HepG2 (cell line): Measurements from ENCODE around the gene ARHGAP30. TPM values are rescaled to one million over a fixed set of nuclear protein-coding genes. Genes with fewer than 3 reads are reported as not detected.

ENCODE experiments used
- ATAC-seq: fragments of 200-7000 bp; cut with Tn5 transposase; 3 replicates; pipeline ENCODE4 v1.9.1; 2020; ENCODE audit warnings: mild to moderate bottlenecking, moderate library complexity
- BruUV-seq: library from RNA; stranded (reverse); fragments of 400-500 nt; replicated peaks from 2 replicates; lab custom pipeline; 2021; lab: Mats Ljungman, UMichigan
- CTCF ChIA-PET: fragments of 300-600 bp; formaldehyde crosslinking; extraction: SDS; loops from one replicate; lab custom pipeline; 2021; ENCODE audit warnings: low total read pairs, inconsistent platforms, low intra/inter-chr PET ratio; lab: Yijun Ruan, JAX
- POLR2A ChIA-PET: fragments of 350-600 bp; sonication (Branson Sonifier 250); formaldehyde crosslinking; loops from one replicate; lab custom pipeline; 2020; ENCODE audit warnings: antibody characterized with exemption, inconsistent platforms; lab: Yijun Ruan, JAX
- DNase-seq: peaks from one replicate; pipeline ENCODE4 v3.0.0-alpha.2; 2015; ENCODE audit warnings: low spot score
- FAIRE-seq: peaks from 3 replicates; lab custom pipeline; 2011; peaks lifted over from hg19 to GRCh38; lab: Jason Lieb, UNC
- H2AFZ ChIP-seq: one replicate; pipeline ENCODE4 v1.6.1; 2011; ENCODE audit warnings: low read length, inconsistent platforms
- H3K27ac ChIP-seq: fragments of 300-600 bp; 3 replicates; pipeline ENCODE4 v1.8.0; 2011; ENCODE audit warnings: mixed run types, mild to moderate bottlenecking, mixed read lengths, low read length, inconsistent platforms; ENCODE audit not compliant: insufficient read depth; ENCODE audit errors: extremely low read length
- H3K27me3 ChIP-seq, 2 experiments: fragments of 200-600 bp in 1 of 2; 2 replicates in 1 of 2; 3 replicates in 1 of 2; pipeline versions ENCODE4 v1.6.0 to v1.8.0; 2011; ENCODE audit warnings: low read length in 2 of 2, mild to moderate bottlenecking in 2 of 2, moderate library complexity in 2 of 2, inconsistent platforms in 1 of 2; ENCODE audit not compliant: insufficient read depth in 2 of 2, control insufficient read depth in 1 of 2
- H3K36me3 ChIP-seq, 2 experiments: fragments of 200-600 bp in 1 of 2; replicated peaks in 1 of 2; 2 replicates in 1 of 2; 3 replicates in 1 of 2; pipeline versions ENCODE4 v1.5.1 to v1.8.0; 2011; ENCODE audit warnings: low read length in 2 of 2, inconsistent platforms in 1 of 2; ENCODE audit not compliant: insufficient read depth in 2 of 2, control insufficient read depth in 1 of 2
- H3K4me1 ChIP-seq: 2 replicates; pipeline ENCODE4 v1.5.1; 2012; ENCODE audit warnings: low read length, inconsistent platforms; ENCODE audit not compliant: insufficient read depth
- H3K4me2 ChIP-seq: 2 replicates; pipeline ENCODE4 v1.6.0; 2011; ENCODE audit warnings: low read depth, low read length, inconsistent platforms
- H3K4me3 ChIP-seq, 3 experiments: fragments of 200-600 bp in 1 of 3; sonication (generic), shearing (Covaris generic) in 1 of 3; replicated peaks in 1 of 3; 2 replicates each; pipeline ENCODE4 v1.5.1; 2011 to 2016; ENCODE audit warnings: low read length in 3 of 3, inconsistent platforms in 2 of 3, low read depth in 2 of 3, mild to moderate bottlenecking in 2 of 3, control low read depth in 1 of 3, mixed read lengths in 1 of 3; ENCODE audit not compliant: insufficient read depth in 1 of 3
- H3K79me2 ChIP-seq: one replicate; pipeline ENCODE4 v1.6.1; 2011; ENCODE audit warnings: low read length, inconsistent platforms; ENCODE audit not compliant: insufficient read depth
- H3K9ac ChIP-seq: 2 replicates; pipeline ENCODE4 v1.6.0; 2011; ENCODE audit warnings: mild to moderate bottlenecking, low read depth, low read length, inconsistent platforms; ENCODE audit not compliant: insufficient read depth
- H3K9me3 ChIP-seq: 2 replicates; pipeline ENCODE4 v1.5.1; 2012; ENCODE audit warnings: mild to moderate bottlenecking, low read length
- H4K20me1 ChIP-seq: 2 replicates; pipeline ENCODE4 v1.6.0; 2011; ENCODE audit warnings: inconsistent platforms, mild to moderate bottlenecking, low read length, moderate library complexity; ENCODE audit not compliant: insufficient read depth
- BCL6 ChIP-seq: IDR thresholded peaks from 2 replicates; pipeline ENCODE4 v1.6.1; 2016; ENCODE audit warnings: missing genetic modification reagents, missing compliant biosample characterization
- EEA1 ChIP-seq: sonication (generic); formaldehyde crosslinking; IDR thresholded peaks from 2 replicates; pipeline ENCODE4 v1.5.1; 2020; ENCODE audit warnings: mild to moderate bottlenecking, missing genetic modification reagents, borderline replicate concordance
- GABPB1 ChIP-seq: IDR thresholded peaks from 2 replicates; pipeline ENCODE4 v1.6.1; 2016; ENCODE audit warnings: mild to moderate bottlenecking, missing genetic modification reagents, moderate library complexity, missing compliant biosample characterization
- LCORL ChIP-seq, 2 experiments: fragments of 450-650 bp in 1 of 2; sonication (generic) in 1 of 2; formaldehyde crosslinking in 1 of 2; IDR thresholded peaks; 2 replicates each; pipeline versions ENCODE4 v1.5.0 to v1.6.1; 2017 to 2020; ENCODE audit warnings: antibody characterized with exemption in 1 of 2, missing genetic modification reagents in 1 of 2
- MEIS2 ChIP-seq: sonication (generic); formaldehyde crosslinking; IDR thresholded peaks from 2 replicates; pipeline ENCODE4 v1.9.0; 2021; ENCODE audit warnings: mild to moderate bottlenecking, missing genetic modification reagents
- MTA1 ChIP-seq: sonication (generic); formaldehyde crosslinking; IDR thresholded peaks from 2 replicates; pipeline ENCODE4 v1.4.0; 2020; ENCODE audit warnings: missing genetic modification reagents, mild to moderate bottlenecking, borderline replicate concordance
- TBX2 ChIP-seq: sonication (generic); formaldehyde crosslinking; IDR thresholded peaks from 2 replicates; pipeline ENCODE4 v1.5.0; 2020; ENCODE audit warnings: missing genetic modification reagents, mild to moderate bottlenecking, borderline replicate concordance
- USF2 ChIP-seq, 2 experiments: sonication (generic) in 1 of 2; formaldehyde crosslinking in 1 of 2; IDR thresholded peaks; 2 replicates each; pipeline versions ENCODE4 v1.5.1 to v1.6.1; 2011 to 2020; ENCODE audit warnings: borderline replicate concordance in 1 of 2, low read depth in 1 of 2, low read length in 1 of 2, mild to moderate bottlenecking in 1 of 2, missing genetic modification reagents in 1 of 2, moderate library complexity in 1 of 2
- ZMYM4 ChIP-seq: sonication (generic); formaldehyde crosslinking; IDR thresholded peaks from 2 replicates; pipeline ENCODE4 v1.8.1; 2023; ENCODE audit warnings: mild to moderate bottlenecking, missing genetic modification reagents
- ZNF136 ChIP-seq: sonication (generic); formaldehyde crosslinking; IDR thresholded peaks from 2 replicates; pipeline ENCODE4 v1.8.1; 2022; ENCODE audit warnings: low read depth, mild to moderate bottlenecking, moderate library complexity, missing genetic modification reagents
- ZNF260 ChIP-seq: sonication (generic); formaldehyde crosslinking; IDR thresholded peaks from 2 replicates; pipeline ENCODE4 v1.4.0; 2020; ENCODE audit warnings: missing genetic modification reagents, low read depth, mild to moderate bottlenecking, borderline replicate concordance
- ZNF543 ChIP-seq: sonication (generic); formaldehyde crosslinking; IDR thresholded peaks from 2 replicates; pipeline ENCODE4 v1.4.0; 2020; ENCODE audit warnings: mild to moderate bottlenecking, missing genetic modification reagents
- ZNF557 ChIP-seq: sonication (generic); formaldehyde crosslinking; IDR thresholded peaks from 2 replicates; pipeline ENCODE4 v1.4.0; 2020; ENCODE audit warnings: missing genetic modification reagents
- ZNF564 ChIP-seq: sonication (generic); formaldehyde crosslinking; IDR thresholded peaks from 2 replicates; pipeline ENCODE4 v1.8.1; 2023; ENCODE audit warnings: mild to moderate bottlenecking, missing genetic modification reagents
- ZSCAN31 ChIP-seq: sonication (generic); formaldehyde crosslinking; IDR thresholded peaks from 2 replicates; pipeline ENCODE4 v1.5.0; 2020; ENCODE audit warnings: low read depth, mild to moderate bottlenecking, missing genetic modification reagents
- WGBS: methylation state at CpG from one replicate; pipeline ENCODE4 v1.1.6; 2017; ENCODE audit warnings: low lambda C conversion rate; 5-methylcytosine and 5-hydroxymethylcytosine counted together
- in situ Hi-C: cut with HindIII; loops from 2 replicates; pipeline ENCODE4 v1.10.0; 2017; ENCODE audit warnings: low pct_unique_long_range_greater_than_20kb; ENCODE audit not compliant: extremely low pct_ligation_motif_present
- intact Hi-C: fragments of 100-400 bp; cut with micrococcal nuclease; formaldehyde crosslinking; loops from one replicate; pipeline ENCODE4 v1.10.0; 2022; ENCODE audit not compliant: unreplicated experiment
- polyA plus RNA-seq, 8 experiments: library from polyadenylated mRNA; depleted of rRNA in 3 of 8; stranded (reverse) in 7 of 8; unstranded in 1 of 8; fragments of >200 nt; fragmentation: Illumina TruSeq in 4 of 8; extraction: Trizol in 4 of 8; gene quantifications; 2 replicates each; pipeline versions ENCODE4 v1.2.1 to v1.2.3, GENCODE V29; 2011 to 2016; ENCODE audit warnings: low read depth in 4 of 8, missing spikeins in 1 of 8, mixed read lengths in 1 of 8; ENCODE audit not compliant: insufficient read depth in 1 of 8
- total RNA-seq, 5 experiments: library from RNA; depleted of rRNA; stranded (reverse); fragments of >200 nt; fragmentation: Illumina TruSeq; extraction: Trizol; gene quantifications; 2 replicates each; pipeline ENCODE4 v1.2.3, GENCODE V29; 2016; ENCODE audit warnings: low read depth in 1 of 5
- TF ChIP-seq, protein P1 (sequence below): sonication (generic); formaldehyde crosslinking; conservative IDR thresholded peaks from 2 replicates; pipeline ENCODE4 v1.8.1; 2023; ENCODE audit warnings: missing genetic modification reagents
- TF ChIP-seq, protein P2 (sequence below): IDR thresholded peaks from 2 replicates; pipeline ENCODE4 v1.6.1; 2016; ENCODE audit warnings: missing genetic modification reagents, missing compliant biosample characterization

The ARHGAP30 gene
- total and polyA plus RNA-seq, 2 of the 13 experiments (the other 11 are each of a cell fraction or from before 2014, with no cell fraction given): 0.13 to 0.20 TPM

DNA sequence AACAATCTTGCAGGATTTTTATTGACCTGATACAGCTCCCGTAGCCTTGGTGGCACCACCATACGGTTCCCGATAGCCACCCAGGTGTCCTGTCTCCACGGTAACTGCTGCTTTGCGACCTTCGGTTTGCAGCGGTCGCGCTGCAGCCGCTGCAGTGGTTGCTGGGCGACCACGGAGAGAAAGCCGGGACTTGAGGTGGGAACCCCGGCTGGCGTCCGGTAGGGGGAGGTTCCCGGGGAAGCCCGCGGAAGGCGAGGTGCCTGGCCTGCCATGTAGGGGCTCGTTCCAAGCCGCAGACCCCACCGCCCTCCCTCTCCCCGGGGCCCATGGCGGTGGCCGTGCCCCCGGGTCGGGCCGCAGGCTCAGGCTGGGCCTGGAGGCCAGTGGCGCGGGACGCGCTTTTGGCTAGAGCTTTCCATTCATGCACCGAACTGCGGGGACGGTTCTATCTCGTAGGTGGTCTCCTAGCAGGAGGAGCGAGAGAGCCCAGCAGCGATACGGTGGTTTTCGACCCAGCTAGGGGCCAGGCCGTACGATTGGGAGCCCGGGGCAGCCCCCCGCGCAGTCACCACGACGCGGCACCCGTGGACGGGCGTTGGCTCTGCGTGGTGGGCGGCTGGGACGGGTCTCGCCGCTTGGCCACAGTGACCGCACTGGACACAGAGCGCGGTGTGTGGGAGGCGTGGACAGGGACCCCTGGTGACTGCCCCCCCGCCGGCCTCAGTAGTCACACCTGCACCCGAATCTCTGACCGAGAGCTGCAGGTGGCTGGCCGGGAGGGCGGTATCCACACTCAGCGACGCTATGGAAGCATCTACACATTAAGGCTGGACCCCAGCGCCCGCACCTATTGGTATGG, 28.7 kb upstream of the ARHGAP30 start, which contains the start of gene KLHDC9:
Gene KLHDC9 (plus strand): TSS at position 152 of the 859 bp plus-strand sequence. CDS start 175 bp downstream, at position 327.
- 47% methylated on average over 3 of the region's 71 CpGs for WGBS
- CTCF ChIA-PET: interaction anchor here (1.6 to 3.3 kb wide), 3 partner anchors 25 to 101 kb away, joined by 8 to 50 read pairs (median 16); no protein-coding TSS in a partner anchor
- Histone ChIP-seq H3K4me2 (peak within 1 kb of the TSS; percentile 89), H3K36me3 (peaks cover 6 to 20% of the 10 kb centered on the region in 2 experiments), H3K79me2 (no peaks in the 10 kb centered on the region), H3K4me3 (peak within 1 kb of the TSS; percentile 60 to 90 (median 87)), H3K27me3 (peaks cover 0 to 3% of the 10 kb centered on the region in 2 experiments; a peak in 1 of 5 replicates), H2AFZ (no peak within 1 kb of the TSS), H4K20me1 (no peaks in the 10 kb centered on the region), H3K4me1 (peaks cover 7% of the 10 kb centered on the region), H3K27ac (peak within 1 kb of the TSS; percentile 41), H3K9ac (peak within 1 kb of the TSS; percentile 75), H3K9me3 (no peaks in the 10 kb centered on the region)
- FAIRE-seq (peak; percentile 91), DNase-seq (peak; percentile 87), ATAC-seq (peak; percentile 93)
- BruUV-seq: no TSS peak
- in situ Hi-C loops: loop anchor here (10.0 kb wide), 1 partner anchor 104 kb away; no protein-coding TSS in a partner anchor
- POLR2A ChIA-PET: interaction anchor here (0.6 to 2.5 kb wide), 6 partner anchors 14 to 77 kb away, joined by 3 to 11 read pairs (median 4); partner anchors contain the start of genes DEDD, F11R, NIT1 and PFDN2
- intact Hi-C loops: no loop called here
- TF ChIP-seq, protein P1, sequence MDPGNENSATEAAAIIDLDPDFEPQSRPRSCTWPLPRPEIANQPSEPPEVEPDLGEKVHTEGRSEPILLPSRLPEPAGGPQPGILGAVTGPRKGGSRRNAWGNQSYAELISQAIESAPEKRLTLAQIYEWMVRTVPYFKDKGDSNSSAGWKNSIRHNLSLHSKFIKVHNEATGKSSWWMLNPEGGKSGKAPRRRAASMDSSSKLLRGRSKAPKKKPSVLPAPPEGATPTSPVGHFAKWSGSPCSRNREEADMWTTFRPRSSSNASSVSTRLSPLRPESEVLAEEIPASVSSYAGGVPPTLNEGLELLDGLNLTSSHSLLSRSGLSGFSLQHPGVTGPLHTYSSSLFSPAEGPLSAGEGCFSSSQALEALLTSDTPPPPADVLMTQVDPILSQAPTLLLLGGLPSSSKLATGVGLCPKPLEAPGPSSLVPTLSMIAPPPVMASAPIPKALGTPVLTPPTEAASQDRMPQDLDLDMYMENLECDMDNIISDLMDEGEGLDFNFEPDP (CRISPR knock-in tag): no peak
- TF ChIP-seq TBX2 (CRISPR knock-in tag) (0 out of 2 replicates have a peak, but pooled peaks have one; percentile 30), LCORL (IDR thresholded peaks at IDR 0.05) (no peak), LCORL (CRISPR knock-in tag; IDR thresholded peaks at IDR 0.05) (no peak), USF2 (IDR thresholded peaks at IDR 0.05; ENCODE audit: low read depth, low read length) (no peak), USF2 (CRISPR knock-in tag; IDR thresholded peaks at IDR 0.05; ENCODE audit: borderline replicate concordance) (no peak), ZNF136 (CRISPR knock-in tag) (0 out of 2 replicates have a peak, but pooled peaks have one; percentile 24), MTA1 (CRISPR knock-in tag) (peak; percentile 77; the same call in 1 of the 2 replicates), ZSCAN31 (0 out of 2 replicates have a peak, but pooled peaks have one; percentile 54), ZMYM4 (CRISPR knock-in tag) (0 out of 2 replicates have a peak, but pooled peaks have one; percentile 7), ZNF564 (CRISPR knock-in tag) (0 out of 2 replicates have a peak, but pooled peaks have one; percentile 29), MEIS2 (CRISPR knock-in tag) (0 out of 2 replicates have a peak, but pooled peaks have one; percentile 17), ZNF543 (CRISPR knock-in tag) (0 out of 2 replicates have a peak, but pooled peaks have one; percentile 35), BCL6 (CRISPR knock-in tag) (no peak), ZNF557 (0 out of 2 replicates have a peak, but pooled peaks have one; percentile 9), ZNF260 (CRISPR knock-in tag) (no peak), GABPB1 (0 out of 2 replicates have a peak, but pooled peaks have one; percentile 47), EEA1 (CRISPR knock-in tag) (no peak)
- TF ChIP-seq, protein P2, sequence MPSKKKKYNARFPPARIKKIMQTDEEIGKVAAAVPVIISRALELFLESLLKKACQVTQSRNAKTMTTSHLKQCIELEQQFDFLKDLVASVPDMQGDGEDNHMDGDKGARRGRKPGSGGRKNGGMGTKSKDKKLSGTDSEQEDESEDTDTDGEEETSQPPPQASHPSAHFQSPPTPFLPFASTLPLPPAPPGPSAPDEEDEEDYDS (CRISPR knock-in tag): 0 out of 2 replicates have a peak, but pooled peaks have one; percentile 13
